KOPT-K1 (cell line): ENCODE measurements around the gene GALNT9.
"Not testable (repeated sequence)": the region's sequence is repeated elsewhere in the genome, so short reads cannot be mapped to it uniquely, and the experiment has no call there.

Experiments
- H3K27ac ChIP-seq: fragments of 200-600 bp; sonication (generic); 2 replicates; pipeline ENCODE4 v1.5.1; 2016; ENCODE audit warnings: antibody characterized with exemption, mild to moderate bottlenecking, low read depth, low read length; ENCODE audit not compliant: poor library complexity, severe bottlenecking
- H3K36me3 ChIP-seq: fragments of 200-600 bp; sonication (generic); 2 replicates; pipeline ENCODE4 v1.5.1; 2017; ENCODE audit warnings: antibody characterized with exemption, mild to moderate bottlenecking, low read length, moderate library complexity; ENCODE audit not compliant: insufficient read depth
- H3K9me3 ChIP-seq: fragments of 200-600 bp; sonication (generic); 2 replicates; pipeline ENCODE4 v1.5.1; 2017; ENCODE audit warnings: antibody characterized with exemption, low read length, mild to moderate bottlenecking; ENCODE audit not compliant: insufficient read depth, poor library complexity, severe bottlenecking

The GALNT9 gene

DNA sequence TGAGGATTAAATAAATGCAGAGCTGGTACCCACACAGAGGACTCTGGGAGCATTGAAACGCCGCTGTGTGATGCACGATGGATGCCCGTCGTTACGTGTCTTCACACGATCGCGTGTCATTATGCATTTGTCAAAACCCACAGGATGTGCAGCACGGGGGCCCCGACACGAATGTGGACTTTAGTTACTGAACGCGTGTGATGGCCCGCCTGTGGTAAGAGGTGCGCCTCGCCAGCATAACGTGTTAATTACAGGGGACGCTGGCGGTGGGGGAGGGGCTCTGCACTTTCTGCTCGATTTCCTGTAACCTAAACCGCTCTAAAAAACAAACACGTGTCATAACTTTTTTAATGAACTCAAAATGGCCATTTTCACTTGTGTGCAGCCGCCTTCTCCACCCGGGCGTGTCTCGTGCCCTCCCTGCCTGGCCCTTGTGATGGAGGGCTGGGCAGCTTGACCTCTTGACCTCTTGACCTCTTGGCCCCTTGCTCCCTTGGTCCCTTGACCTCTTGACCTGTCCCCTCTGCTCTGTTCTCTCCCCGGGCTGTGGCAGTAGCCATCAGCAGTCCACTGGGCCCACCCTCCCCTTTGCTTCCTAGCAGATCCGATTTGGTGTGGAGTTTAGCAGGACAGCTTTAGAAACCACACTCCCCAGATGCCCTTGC is 33.7 kb upstream of the GALNT9 start:
- peaks cover 34% of the 10 kb centered on the region for H3K9me3 ChIP-seq
- no peak overlapping the region for H3K27ac ChIP-seq

DNA sequence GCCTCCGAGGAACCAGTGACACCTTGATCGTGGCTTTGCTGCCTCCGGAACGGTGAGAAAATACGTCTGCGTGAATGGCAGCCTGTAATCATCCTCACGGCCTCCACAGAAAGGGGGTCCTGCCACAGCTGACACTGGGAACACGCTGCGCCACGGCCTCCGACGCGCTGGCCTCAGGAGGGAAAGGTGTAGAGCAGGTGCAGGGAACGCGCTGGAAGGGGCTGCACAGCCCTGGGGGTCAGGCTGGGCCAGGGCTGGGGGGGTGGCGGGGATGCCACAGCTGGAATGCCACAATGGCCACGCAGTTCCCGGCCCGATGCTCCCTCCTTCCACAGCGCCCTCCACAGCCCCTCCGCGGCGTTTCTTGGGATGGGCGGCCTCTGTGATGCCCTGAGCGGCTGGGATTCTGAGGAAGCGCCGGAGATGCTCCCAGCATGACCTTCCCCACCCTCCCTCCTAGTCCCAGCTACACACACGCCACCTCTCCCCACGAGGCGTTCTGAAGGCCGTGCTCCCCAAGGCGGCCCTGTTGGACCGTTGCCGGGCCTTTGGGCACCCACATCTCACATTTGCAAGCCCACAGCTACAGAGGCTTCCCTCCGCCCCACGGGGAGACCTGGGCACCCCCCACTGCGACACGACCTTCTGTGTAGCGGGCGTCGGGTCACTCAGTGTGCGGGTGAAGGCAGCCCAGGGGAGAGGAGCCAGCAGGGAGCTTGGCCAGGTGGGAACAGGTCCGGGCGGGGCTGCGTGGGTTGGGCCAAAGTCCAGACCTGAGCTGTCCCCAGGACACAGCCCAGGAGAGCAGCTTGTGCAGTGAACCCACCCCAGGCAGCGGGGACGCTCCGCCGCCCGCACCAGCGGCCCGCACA is 31.8 kb upstream of the GALNT9 start:
- Histone ChIP-seq H3K9me3 (peaks cover 45% of the 10 kb centered on the region), H3K27ac (no peak overlapping the region), H3K36me3 (no peaks in the 10 kb centered on the region)

More for the DNA sequence above, 33.7 kb upstream of the GALNT9 start:
- H3K36me3 ChIP-seq = no peaks in the 10 kb centered on the region

DNA sequence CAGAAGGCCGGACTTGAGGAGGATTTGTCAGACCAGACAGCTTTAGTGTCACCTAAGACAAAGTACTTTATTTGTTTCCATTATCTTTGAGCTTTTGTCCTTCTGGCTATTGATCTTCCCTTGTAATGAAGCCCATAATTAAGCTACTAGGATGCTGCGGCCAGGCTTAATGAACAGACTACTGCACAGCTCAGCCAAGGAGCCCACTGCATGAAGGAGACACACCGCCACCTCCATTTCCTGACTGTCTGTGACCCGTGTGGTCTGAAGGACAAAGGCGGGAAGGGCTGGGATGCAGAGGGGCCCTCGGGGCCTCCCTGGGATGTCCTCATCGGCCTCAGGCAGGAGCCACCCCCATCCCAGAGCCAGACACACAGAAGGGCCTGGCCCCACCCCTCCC is 31.0 kb upstream of the GALNT9 start:
- Histone ChIP-seq H3K9me3 (peaks cover 45% of the 10 kb centered on the region), H3K27ac (no peak overlapping the region)

DNA sequence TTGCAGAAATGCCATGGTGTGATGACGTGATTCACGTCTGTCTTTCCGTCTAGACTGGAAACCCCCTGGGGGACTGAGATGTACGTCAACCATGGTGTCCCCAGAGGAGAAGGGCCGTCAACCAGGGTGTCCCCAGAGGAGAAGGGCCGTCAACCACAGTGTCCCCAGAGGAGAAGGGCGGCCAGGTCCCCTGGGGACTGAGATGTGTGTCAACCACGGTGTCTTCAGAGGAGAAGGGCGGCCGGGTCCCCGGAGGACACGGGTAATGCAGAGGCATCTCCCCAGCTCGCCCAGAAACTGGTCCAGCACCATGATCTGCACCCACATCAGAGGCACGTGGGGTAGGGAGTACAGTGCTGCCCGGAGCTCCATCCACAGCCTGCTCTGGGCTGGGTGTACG is 30.6 kb upstream of the GALNT9 start:
- H3K36me3 ChIP-seq = no peaks in the 10 kb centered on the region
- peaks cover 45% of the 10 kb centered on the region for H3K9me3 ChIP-seq
- no peak overlapping the region for H3K27ac ChIP-seq

More for the DNA sequence above, 31.0 kb upstream of the GALNT9 start:
- no peaks in the 10 kb centered on the region for H3K36me3 ChIP-seq

DNA sequence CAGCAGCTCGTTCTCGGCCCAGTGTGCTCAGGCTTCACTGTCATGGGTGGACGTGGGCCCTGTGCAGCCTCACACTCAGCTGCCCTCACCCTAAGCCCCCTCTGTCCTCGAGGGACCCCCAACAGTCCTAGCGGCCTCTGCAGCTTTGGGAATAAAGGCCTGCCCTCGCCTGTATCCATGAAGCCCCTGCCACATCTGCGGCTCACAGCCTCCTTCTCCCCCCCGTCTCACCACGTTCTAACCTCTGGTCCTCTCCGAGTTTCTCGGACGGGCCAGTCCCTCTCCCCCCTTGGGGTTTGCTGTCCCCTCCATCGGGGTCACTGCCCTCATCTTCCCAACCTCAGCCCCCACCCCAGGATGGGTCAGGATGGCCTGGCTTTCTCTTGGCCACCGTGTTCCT is 30.2 kb upstream of the GALNT9 start:
- H3K9me3 ChIP-seq = peaks cover 45% of the 10 kb centered on the region
- H3K36me3 ChIP-seq = no peaks in the 10 kb centered on the region

DNA sequence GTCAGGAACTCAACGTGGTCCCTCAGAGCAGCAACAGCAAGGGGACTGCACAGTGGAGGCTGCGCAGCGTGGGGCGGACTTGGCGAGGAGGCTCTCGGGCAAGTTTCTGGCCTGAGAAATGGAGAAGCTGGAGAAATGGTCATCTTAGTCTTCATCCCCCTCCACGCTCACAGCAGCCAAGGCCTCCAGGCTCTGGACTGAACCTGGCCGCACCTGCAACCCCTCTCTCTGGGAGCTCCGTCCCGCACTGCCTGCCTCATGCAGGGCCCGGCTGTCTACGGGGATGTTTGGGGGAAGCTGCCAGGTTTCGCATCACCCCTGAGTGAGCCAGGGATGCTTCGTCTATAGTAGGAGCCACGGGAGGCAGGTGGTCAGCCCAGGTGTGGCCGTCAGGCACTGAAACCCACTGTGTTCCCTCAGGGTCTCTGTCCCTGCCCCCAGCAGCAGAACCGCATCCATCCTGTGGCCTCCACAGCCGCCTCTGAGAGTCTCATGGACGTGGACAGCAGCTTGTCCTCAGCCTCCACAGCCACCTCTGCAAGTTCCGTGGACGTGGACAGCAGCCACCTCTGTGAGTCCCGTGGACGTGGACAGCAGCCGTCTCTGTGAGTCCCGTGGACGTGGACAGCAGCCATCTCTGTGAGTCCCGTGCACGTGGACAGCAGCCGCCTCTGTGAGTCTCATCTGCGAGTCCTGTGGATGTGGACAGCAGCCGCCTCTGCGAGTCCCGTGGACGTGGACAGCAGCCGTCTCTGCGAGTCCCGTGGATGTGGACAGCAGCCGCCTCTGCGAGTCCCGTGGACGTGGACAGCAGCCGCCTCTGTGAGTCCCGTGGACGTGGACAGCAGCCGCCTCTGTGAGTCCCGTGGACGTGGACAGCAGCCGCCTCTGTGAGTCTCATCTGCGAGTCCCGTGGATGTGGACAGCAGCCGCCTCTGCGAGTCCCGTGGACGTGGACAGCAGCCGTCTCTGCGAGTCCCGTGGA is 29.1 kb upstream of the GALNT9 start:
- H3K9me3 ChIP-seq = peaks cover 45% of the 10 kb centered on the region
- not testable (repeated sequence) for H3K36me3 ChIP-seq, H3K27ac ChIP-seq

More for the DNA sequence above, 30.2 kb upstream of the GALNT9 start:
- no peak overlapping the region for H3K27ac ChIP-seq

DNA sequence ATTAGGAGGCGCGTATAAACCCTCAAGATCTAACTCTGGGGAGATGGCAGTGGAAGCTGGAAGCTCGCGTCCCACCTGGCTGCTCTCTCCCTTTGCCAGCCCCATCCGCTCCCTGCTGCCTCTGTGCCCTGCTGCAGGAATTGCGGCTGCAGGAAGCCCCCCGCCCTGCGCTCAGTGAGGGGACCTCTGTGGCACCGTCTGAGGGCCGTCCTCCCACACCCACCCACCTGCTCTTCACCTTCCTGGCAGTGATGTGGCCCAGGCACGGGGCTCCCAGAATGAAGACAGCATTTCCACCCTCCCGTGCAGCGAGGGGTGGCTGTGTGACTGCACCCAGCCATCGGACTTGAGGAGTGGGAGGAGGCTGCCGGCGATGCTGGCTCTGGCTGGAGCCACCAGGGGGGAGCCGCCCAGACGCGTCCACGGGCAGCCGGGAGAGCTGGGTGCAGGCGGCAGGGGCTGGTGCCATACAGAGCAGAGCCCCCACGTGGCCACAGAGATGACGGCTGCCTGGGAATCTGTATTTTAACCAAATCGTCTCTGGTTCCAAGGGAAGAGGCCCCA is 28.3 kb upstream of the GALNT9 start:
- Histone ChIP-seq H3K36me3 (no peaks in the 10 kb centered on the region), H3K9me3 (peaks cover 45% of the 10 kb centered on the region), H3K27ac (no peak overlapping the region)

DNA sequence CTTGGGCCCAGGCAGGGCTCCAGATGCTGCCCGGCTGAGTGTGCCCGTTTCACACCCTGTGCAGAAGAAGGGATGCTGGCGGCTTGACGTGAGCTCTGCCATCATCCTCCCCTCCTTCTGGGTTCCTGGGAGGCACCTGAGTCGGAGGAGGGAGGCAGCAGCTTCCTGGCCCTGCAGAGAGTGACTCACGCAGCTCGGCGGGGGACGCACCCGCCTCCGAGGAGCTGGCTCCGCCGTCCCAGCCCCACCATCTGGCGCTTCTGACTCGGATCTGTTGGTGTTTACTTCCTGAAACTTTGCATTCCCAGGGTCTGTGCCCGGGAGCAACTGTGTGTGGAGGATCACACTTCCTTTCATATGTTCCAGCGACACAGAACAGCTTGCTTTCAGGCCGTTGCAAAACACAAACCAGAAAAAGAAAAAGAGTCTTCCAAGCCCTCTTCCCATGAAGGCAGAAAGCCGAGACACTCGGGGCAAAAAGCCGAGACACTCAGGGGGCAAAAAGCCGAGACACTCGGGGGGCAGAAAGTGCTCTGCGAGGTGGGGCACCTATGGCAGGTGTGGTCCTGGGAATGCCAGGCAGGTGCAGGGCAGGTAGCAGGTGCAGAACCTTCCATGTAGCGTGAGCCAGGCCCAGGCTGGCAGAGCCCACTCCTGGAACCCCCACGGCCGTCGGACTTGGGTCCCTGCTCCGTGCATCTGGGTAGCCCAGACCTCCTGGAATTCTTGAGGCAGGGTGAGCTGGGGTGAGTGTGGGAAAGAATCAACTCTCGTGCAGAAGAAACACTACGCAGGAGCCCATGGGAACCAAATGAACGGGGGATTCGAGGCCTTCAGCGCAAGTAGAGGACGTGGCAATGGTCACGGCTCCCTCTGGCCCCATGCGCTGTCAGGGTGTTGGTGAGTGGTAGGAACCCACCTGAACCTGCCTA is 27.6 kb upstream of the GALNT9 start:
- Histone ChIP-seq H3K27ac (no peak overlapping the region), H3K36me3 (no peaks in the 10 kb centered on the region), H3K9me3 (peaks cover 45% of the 10 kb centered on the region)

DNA sequence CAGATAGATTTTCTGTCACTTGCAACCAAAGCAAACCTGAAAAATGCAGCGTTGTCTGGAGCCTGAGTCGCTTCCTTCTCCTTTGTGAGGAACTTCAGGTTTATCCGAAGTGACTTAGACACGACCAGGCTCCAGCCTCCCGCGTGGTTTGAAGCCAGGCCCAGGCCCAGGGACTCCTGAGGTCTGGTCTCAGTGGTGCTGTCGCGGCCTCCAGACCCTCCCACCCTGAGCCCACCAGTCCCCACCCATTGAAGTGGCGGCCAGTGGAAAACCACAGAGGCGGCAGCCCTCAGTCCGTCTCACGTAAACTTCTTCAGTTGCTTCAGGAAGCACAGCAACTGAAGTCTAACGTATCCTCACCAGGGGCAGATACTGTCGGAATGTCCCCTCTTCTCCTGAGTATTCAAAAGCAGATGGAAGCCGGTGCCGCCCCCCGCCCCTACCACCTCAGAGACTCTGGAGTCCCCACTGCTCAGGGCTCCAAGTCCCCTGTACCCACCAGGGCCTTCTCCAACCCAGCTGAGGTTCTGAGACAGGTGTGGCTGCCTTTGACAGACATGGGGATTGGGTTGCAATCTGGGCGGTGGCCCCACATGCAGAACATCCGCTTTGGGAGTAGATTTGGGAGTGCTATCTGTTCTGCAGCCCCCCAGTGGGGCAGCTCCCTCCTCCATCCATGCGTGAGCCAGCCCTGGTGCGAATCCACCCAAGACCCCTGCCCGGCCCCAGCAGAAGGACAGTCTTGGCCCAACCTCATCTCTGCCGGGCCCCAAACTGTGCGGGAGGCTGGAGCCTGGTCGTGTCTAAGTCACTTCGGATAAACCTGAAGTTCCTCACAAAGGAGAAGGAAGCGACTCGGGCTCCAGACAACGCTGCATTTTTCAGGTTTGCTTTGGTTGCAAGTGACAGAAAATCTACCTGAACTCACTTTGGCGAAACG is 26.6 kb upstream of the GALNT9 start:
- H3K9me3 ChIP-seq = peaks cover 40% of the 10 kb centered on the region
- H3K27ac ChIP-seq = no peak overlapping the region

DNA sequence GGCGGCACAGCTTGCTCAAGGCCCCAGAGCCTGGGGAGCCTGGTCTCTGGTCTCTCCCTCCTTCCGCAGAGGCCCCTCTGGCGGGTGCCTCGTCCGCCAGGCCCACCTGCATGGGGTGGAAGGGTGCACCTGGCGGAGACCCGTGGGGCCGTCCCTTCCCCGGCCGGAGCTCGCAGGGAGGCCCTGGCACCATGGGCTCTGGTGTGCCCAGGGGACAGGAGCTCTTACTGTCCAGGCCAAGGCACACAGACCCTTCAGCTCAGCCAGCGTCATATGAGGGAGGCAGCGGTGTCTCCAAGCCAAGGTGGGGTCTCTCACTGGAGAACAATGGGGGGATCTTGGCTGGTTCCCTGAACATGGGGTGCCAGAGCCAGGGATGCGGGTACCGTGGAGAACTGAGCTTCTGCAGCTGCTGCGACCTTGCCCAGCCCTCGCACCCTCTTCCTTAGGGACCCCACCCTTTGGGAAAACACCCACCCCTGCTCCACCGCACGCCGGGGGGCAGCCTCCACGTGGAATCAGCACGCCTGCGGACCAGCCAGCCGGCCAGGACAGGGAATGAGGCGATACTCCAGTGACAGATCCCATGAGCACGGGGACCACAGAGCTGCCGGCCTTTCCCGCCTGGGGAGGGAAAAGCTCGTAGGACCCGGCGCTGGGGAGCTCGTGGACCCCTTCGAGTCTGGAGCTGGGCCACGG is 25.7 kb upstream of the GALNT9 start:
- no peaks in the 10 kb centered on the region for H3K36me3 ChIP-seq
- H3K27ac ChIP-seq = no peak overlapping the region
- H3K9me3 ChIP-seq = peaks cover 31% of the 10 kb centered on the region

More for the DNA sequence above, 26.6 kb upstream of the GALNT9 start:
- no peaks in the 10 kb centered on the region for H3K36me3 ChIP-seq

DNA sequence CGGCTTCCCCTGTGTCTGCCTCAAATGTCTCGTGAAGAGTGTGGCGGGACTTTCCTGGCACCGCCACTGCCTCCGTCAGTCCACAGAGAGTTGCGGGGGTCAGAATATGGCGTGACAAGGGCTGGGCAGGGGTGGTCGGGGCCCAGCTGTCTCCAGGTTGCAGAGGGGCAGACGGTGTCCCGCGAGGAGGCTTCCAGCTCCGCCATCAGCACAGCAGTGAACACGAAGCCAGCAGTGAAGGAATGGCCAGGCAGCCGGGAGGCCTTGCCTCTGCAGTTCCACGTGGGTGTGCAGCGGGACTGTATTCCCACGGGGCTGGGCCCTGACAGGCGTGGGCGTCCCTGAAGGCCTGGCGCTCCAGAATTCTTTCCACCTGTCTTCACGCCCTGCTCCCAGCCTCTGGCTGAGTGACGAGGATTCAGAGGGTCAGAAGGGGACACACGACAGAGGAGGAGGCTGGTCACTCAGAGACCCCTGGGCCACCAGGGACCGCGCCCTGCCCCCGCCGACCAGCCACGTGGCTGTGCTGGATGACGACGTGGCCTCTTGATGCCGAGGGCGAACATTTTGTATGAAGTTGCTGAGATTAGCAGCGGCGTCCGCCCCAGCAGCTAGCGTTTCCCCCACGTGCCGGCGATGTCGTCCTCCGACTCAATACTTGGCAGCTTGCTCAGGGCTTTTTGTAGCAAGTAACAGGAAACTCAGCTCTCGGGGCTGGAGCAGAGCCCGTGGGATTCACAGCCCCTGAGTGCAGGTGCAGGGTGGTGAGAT is 25.0 kb upstream of the GALNT9 start:
- Histone ChIP-seq H3K36me3 (no peaks in the 10 kb centered on the region), H3K9me3 (peaks cover 23% of the 10 kb centered on the region), H3K27ac (no peak overlapping the region)

DNA sequence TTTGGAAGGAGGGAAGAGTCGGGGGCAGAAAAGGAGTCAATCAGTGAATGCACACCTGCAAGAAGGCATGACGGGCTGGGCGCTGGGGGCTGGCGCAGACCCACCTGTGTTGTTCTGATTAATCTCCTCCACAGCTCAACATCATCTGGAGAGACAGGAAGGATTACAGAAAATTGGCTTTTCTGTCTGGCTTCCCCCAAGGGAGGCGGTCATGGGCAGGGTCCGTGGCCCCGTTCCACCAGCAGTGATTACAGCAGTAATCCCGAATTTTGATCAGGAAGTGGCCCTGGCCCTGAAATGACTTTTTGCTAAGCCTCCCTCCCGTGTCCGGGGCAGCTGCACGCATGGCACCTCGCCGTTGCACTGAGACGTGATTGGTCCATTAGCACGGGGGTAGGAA is 24.4 kb upstream of the GALNT9 start:
- no peak overlapping the region for H3K27ac ChIP-seq
- H3K36me3 ChIP-seq = no peaks in the 10 kb centered on the region
- H3K9me3 ChIP-seq = peaks cover 17% of the 10 kb centered on the region
